Measurements from ENCODE around the gene TNNT2. TPM values are rescaled to one million over a fixed set of nuclear protein-coding genes. Genes with fewer than 3 reads are reported as not detected.

Gene TNNT2
- total and polyA plus RNA-seq, 2 of the 4 experiments (the other 2 are of a cell fraction) = 0.18 to 1.2 TPM

- Histone ChIP-seq H4K91ac (ENCODE audit: insufficient read depth, low read depth, low read length) (no peak overlapping the region), H3K23ac (ENCODE audit: low read depth, low read length) (no peak overlapping the region), H4K8ac (ENCODE audit: low read depth in 2 of 2, low read length in 2 of 2) (no peak overlapping the region), H2BK20ac (ENCODE audit: low read depth, low read length) (no peak overlapping the region), H2BK120ac (ENCODE audit: low read depth, low read length) (no peak overlapping the region), H2AK9ac (replicated peaks; ENCODE audit: low read depth, low read length, poor library complexity) (no peak overlapping the region), H2AFZ (replicated peaks; ENCODE audit: low read length, poor library complexity) (no peak overlapping the region), H3K4me1 (ENCODE audit: control insufficient read depth, insufficient read depth, low read length) (peaks cover 2% of the 10 kb centered on the region), H3K4ac (ENCODE audit: low read depth, low read length) (no peak overlapping the region), H3K4me2 (ENCODE audit: low read depth, low read length) (no peak overlapping the region), H3K56ac (ENCODE audit: extremely low read depth, insufficient read depth, low read length) (no peak overlapping the region), H2BK15ac (ENCODE audit: low read depth, low read length) (no peak overlapping the region), H4K5ac (ENCODE audit: low read depth, low read length) (no peak overlapping the region), H3K36me3 (ENCODE audit: control insufficient read depth, insufficient read depth, low read length) (no peaks in the 10 kb centered on the region), H2BK5ac (ENCODE audit: low read depth, low read length, poor library complexity, severe bottlenecking) (no peak overlapping the region), H2AK5ac (ENCODE audit: low read depth, low read length) (no peak overlapping the region), H3K9me1 (ENCODE audit: insufficient read depth, low read length) (no peaks in the 10 kb centered on the region), H3K27ac (ENCODE audit: insufficient read depth, low read length) (no peak overlapping the region), H3K18ac (ENCODE audit: low read depth, low read length) (no peak overlapping the region), H3K4me3 (ENCODE audit: insufficient read depth, low read depth, low read length) (no peak overlapping the region), H3K9ac (ENCODE audit: low read depth, low read length) (no peak overlapping the region), H4K20me1 (ENCODE audit: insufficient read depth, low read length) (no peaks in the 10 kb centered on the region), H3K27me3 (ENCODE audit: control insufficient read depth, insufficient read depth, low read length) (peaks cover 60% of the 10 kb centered on the region), H3K9me3 (ENCODE audit: control insufficient read depth, insufficient read depth, low read length) (no peaks in the 10 kb centered on the region), H3K79me1 (ENCODE audit: low read depth in 1 of 2, low read length in 2 of 2) (no peaks in the 10 kb centered on the region), H3K14ac (replicated peaks; ENCODE audit: low read depth, low read length) (no peak overlapping the region)
- no TSS peak for BruUV-seq (replicated peaks)
- no peak for ATAC-seq (ENCODE audit: low read depth)
- intact Hi-C loops (cut with micrococcal nuclease) (no loop called here), in situ Hi-C loops (cut with MboI; ENCODE audit: low sequenced_read_pairs) (no loop called here), dilution Hi-C loops (cut with HindIII; ENCODE audit: low sequenced_read_pairs, unreplicated experiment) (no loop called here)
- CTCF ChIA-PET = interaction anchor here (1.2 kb wide), 1 partner anchor 13 kb away, joined by 3 read pairs; no protein-coding TSS in a partner anchor
- TF ChIP-seq RCOR1 (IDR thresholded peaks at IDR 0.05; ENCODE audit: insufficient replicate concordance, low read length) (no peak), CEBPB (IDR thresholded peaks at IDR 0.05; ENCODE audit: low read depth, low read length) (0 out of 2 replicates have a peak, but pooled peaks have one; percentile 28)
- DNase-seq = no peak
- no CpG with 5 or more reads among the region's 11 CpGs for WGBS, 2 experiments (ENCODE audit: extremely low coverage in 2 of 2, insufficient read length in 1 of 2)
- POLR2A ChIA-PET (ENCODE audit: unreplicated experiment) = no interaction called here
Observed at GRCh38 chr1:201334325-201335173, 42.9 kb downstream of the TNNT2 start.

All from IMR-90 (cell line).